HEK293 (cell line): ENCODE results near the gene DMD.
A peak's percentile ranks its signal among the peaks of the same experiment; 100 is the strongest.

Experiments
- CTCF ChIA-PET: fragments of 350-600 bp; formaldehyde crosslinking; extraction: SDS; loops from one replicate; lab custom pipeline; 2021; ENCODE audit warnings: antibody characterized with exemption; lab: Yijun Ruan, JAX
- POLR2A ChIA-PET: fragments of 300-600 bp; formaldehyde crosslinking; extraction: SDS; loops from one replicate; lab custom pipeline; 2020; ENCODE audit warnings: antibody characterized with exemption, inconsistent platforms; lab: Yijun Ruan, JAX
- H3K27ac ChIP-seq: fragments of 200-500 bp; sonication (Bioruptor generic); 2 replicates; pipeline ENCODE4 v1.5.1; 2014; ENCODE audit warnings: low read depth, low read length, control low read depth, inconsistent platforms; ENCODE audit errors: extremely low read depth
- H3K36me3 ChIP-seq, 2 experiments: fragments of 200-500 bp in 1 of 2; sonication (Bioruptor generic) in 1 of 2; 1 replicate in 1 of 2; 2 replicates in 1 of 2; pipeline ENCODE4 v1.5.1; 2014 to 2017; ENCODE audit warnings: inconsistent platforms in 2 of 2, low read length in 2 of 2; ENCODE audit not compliant: control insufficient read depth in 2 of 2, insufficient read depth in 1 of 2
- H3K4me1 ChIP-seq: fragments of 200-500 bp; sonication (Bioruptor generic); 2 replicates; pipeline ENCODE4 v1.5.1; 2014; ENCODE audit warnings: mild to moderate bottlenecking, low read length, inconsistent platforms; ENCODE audit not compliant: control insufficient read depth, insufficient read depth
- H3K4me3 ChIP-seq: 2 replicates; pipeline ENCODE4 v1.5.1; 2011; ENCODE audit warnings: low read depth, mild to moderate bottlenecking, control low read depth, low read length, moderate library complexity
- H3K9me3 ChIP-seq: fragments of 200-500 bp; sonication (Bioruptor generic); 2 replicates; pipeline ENCODE4 v1.5.1; 2014; ENCODE audit warnings: low read depth, low read length, inconsistent platforms; ENCODE audit not compliant: control insufficient read depth, insufficient read depth
- KLF7 ChIP-seq: fragments of 450-650 bp; formaldehyde crosslinking; IDR thresholded peaks from 2 replicates; pipeline ENCODE4 v1.5.1; 2016; ENCODE audit warnings: missing biosample characterization, missing genetic modification characterization, borderline replicate concordance
- MYNN ChIP-seq: fragments of 450-650 bp; formaldehyde crosslinking; IDR thresholded peaks from 2 replicates; pipeline ENCODE4 v1.5.1; 2016; ENCODE audit warnings: missing biosample characterization, missing genetic modification characterization, borderline replicate concordance
- SP2 ChIP-seq: fragments of 450-650 bp; formaldehyde crosslinking; IDR thresholded peaks from 2 replicates; pipeline ENCODE4 v1.5.1; 2016; ENCODE audit warnings: missing biosample characterization, missing genetic modification characterization
- ZNF114 ChIP-seq: fragments of 450-650 bp; formaldehyde crosslinking; IDR thresholded peaks from 2 replicates; pipeline ENCODE4 v1.5.0; 2017; ENCODE audit warnings: missing biosample characterization, missing genetic modification characterization
- ZNF138 ChIP-seq: fragments of 450-650 bp; formaldehyde crosslinking; IDR thresholded peaks from 2 replicates; pipeline ENCODE4 v1.5.1; 2016; ENCODE audit warnings: missing biosample characterization, missing genetic modification characterization, borderline replicate concordance
- ZNF146 ChIP-seq: fragments of 450-650 bp; formaldehyde crosslinking; IDR thresholded peaks from 2 replicates; pipeline ENCODE4 v1.5.1; 2016; ENCODE audit warnings: missing biosample characterization, missing genetic modification characterization
- ZNF19 ChIP-seq: fragments of 450-650 bp; formaldehyde crosslinking; IDR thresholded peaks from 2 replicates; pipeline ENCODE4; 2016; ENCODE audit warnings: missing biosample characterization, missing genetic modification characterization, low read depth
- ZNF223 ChIP-seq: fragments of 450-650 bp; formaldehyde crosslinking; IDR thresholded peaks from 2 replicates; pipeline ENCODE4 v1.5.1; 2016; ENCODE audit warnings: missing biosample characterization, missing genetic modification characterization
- ZNF274 ChIP-seq, 2 experiments: fragments of 200-500 bp in 1 of 2; fragments of 450-650 bp in 1 of 2; sonication (Bioruptor generic) in 1 of 2; formaldehyde crosslinking in 1 of 2; IDR thresholded peaks; 2 replicates each; pipeline versions ENCODE4 v1.5.1 to v1.6.1; 2014 to 2016; ENCODE audit warnings: borderline replicate concordance in 1 of 2, inconsistent platforms in 1 of 2, low read length in 1 of 2, missing biosample characterization in 1 of 2, missing genetic modification characterization in 1 of 2
- ZNF521 ChIP-seq: fragments of 450-650 bp; formaldehyde crosslinking; IDR thresholded peaks from 2 replicates; pipeline ENCODE4 v1.5.1; 2017; ENCODE audit warnings: missing biosample characterization, mild to moderate bottlenecking, missing genetic modification characterization
- ZNF561 ChIP-seq: fragments of 450-650 bp; IDR thresholded peaks from 2 replicates; pipeline ENCODE4 v1.5.1; 2018; ENCODE audit warnings: missing biosample characterization, missing genetic modification characterization, borderline replicate concordance
- ZNF791 ChIP-seq: fragments of 450-650 bp; formaldehyde crosslinking; IDR thresholded peaks from 2 replicates; pipeline ENCODE4 v1.5.1; 2016; ENCODE audit warnings: missing biosample characterization, missing genetic modification characterization
- TF ChIP-seq, protein P1 (sequence below): fragments of 450-650 bp; formaldehyde crosslinking; IDR thresholded peaks from 2 replicates; pipeline ENCODE4 v1.5.1; 2016; ENCODE audit warnings: missing biosample characterization, missing genetic modification characterization
- TF ChIP-seq, protein P2 (sequence below): fragments of 450-650 bp; formaldehyde crosslinking; IDR thresholded peaks from 2 replicates; pipeline ENCODE4 v1.5.1; 2016; ENCODE audit warnings: missing biosample characterization, missing genetic modification characterization, low read depth
- TF ChIP-seq, protein P3 (sequence below): fragments of 450-650 bp; formaldehyde crosslinking; IDR thresholded peaks from 2 replicates; pipeline ENCODE4 v1.5.1; 2016; ENCODE audit warnings: missing biosample characterization, missing genetic modification characterization

The DMD gene

DNA sequence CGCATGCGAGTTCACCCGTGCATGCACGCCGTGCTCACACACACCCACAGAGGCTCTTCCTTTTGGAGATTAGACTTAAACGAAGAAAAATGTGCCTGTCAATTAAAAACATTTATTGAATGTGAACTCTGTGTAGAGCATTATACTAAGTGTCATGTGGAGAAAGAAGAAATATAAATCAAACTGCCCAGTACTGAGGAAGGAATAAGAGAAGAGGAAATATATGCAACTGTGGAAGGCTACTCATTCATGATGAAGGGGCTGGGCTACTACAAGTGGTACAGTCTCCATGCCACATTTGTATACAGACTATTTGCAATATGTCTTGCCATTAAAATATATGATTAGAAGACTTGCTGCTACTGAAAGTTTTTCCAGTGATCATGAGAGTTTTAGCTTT is 714.7 kb downstream of the DMD start (continued):
- TF ChIP-seq, protein P1, sequence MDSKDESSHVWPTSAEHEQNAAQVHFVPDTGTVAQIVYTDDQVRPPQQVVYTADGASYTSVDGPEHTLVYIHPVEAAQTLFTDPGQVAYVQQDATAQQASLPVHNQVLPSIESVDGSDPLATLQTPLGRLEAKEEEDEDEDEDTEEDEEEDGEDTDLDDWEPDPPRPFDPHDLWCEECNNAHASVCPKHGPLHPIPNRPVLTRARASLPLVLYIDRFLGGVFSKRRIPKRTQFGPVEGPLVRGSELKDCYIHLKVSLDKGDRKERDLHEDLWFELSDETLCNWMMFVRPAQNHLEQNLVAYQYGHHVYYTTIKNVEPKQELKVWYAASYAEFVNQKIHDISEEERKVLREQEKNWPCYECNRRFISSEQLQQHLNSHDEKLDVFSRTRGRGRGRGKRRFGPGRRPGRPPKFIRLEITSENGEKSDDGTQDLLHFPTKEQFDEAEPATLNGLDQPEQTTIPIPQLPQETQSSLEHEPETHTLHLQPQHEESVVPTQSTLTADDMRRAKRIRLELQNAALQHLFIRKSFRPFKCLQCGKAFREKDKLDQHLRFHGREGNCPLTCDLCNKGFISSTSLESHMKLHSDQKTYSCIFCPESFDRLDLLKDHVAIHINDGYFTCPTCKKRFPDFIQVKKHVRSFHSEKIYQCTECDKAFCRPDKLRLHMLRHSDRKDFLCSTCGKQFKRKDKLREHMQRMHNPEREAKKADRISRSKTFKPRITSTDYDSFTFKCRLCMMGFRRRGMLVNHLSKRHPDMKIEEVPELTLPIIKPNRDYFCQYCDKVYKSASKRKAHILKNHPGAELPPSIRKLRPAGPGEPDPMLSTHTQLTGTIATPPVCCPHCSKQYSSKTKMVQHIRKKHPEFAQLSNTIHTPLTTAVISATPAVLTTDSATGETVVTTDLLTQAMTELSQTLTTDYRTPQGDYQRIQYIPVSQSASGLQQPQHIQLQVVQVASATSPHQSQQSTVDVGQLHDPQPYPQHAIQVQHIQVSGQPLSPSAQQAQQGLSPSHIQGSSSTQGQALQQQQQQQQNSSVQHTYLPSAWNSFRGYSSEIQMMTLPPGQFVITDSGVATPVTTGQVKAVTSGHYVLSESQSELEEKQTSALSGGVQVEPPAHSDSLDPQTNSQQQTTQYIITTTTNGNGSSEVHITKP (tag by site-specific recombination), result no peak
- no peak for TF ChIP-seq ZNF223
- no peak for TF ChIP-seq ZNF146 (tag by site-specific recombination)
- TF ChIP-seq ZNF274 (IDR thresholded peaks at IDR 0.05; ENCODE audit: low read length), result no peak
- no peak for TF ChIP-seq ZNF274 (tag by site-specific recombination; IDR thresholded peaks at IDR 0.05; ENCODE audit: borderline replicate concordance)
- TF ChIP-seq ZNF114 (tag by site-specific recombination), result no peak
- TF ChIP-seq SP2 (tag by site-specific recombination), result no peak
- no peak for TF ChIP-seq ZNF561 (tag by site-specific recombination)

DNA sequence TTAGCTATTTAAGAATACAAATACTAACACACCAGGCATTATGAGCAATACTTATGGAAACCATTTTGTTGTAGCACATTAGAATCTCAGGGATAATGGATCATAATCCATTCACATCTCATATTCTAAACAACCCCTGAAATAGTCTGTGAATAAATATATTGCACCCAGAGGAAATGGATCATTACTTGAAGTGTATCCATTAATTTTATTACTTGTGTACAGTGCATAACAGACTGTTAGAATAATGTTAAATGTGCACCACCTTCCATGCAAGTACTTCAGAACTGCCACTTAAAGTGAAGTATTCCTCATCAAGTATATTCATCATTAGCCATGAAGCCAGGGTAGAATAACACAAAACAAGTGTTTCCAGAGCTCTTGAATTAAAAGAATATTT is 715.5 kb downstream of the DMD start:
- no peak overlapping the region for H3K27ac ChIP-seq
- H3K36me3 ChIP-seq, result no peaks in the 10 kb centered on the region
- CTCF ChIA-PET, result no interaction called here
- no peak for TF ChIP-seq ZNF19 (tag by site-specific recombination)
- TF ChIP-seq, all 188 proteins: peak for 0
- POLR2A ChIA-PET, result no interaction called here
- Histone ChIP-seq H3K9me3 (no peaks in the 10 kb centered on the region), H3K4me3 (no peak overlapping the region), H3K4me1 (no peaks in the 10 kb centered on the region)

DNA sequence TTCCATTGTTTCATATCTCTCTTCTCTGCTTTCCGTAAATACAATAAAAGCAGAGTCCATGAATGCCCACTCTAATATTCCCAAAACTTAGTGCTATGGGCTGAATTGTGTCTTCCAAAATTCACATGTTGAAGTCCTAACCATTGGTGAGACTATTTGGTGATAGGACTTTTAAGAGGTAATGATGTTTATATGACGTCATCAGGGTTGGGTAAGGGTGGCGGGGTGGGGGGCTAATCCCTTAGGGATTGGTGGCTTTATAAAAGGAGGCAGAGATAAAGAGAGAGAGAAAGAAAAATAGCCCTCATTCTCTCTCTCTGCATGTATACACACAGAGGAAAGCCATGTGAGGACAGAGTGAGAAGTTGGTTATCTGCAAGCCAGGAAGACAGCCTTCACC is 722.2 kb downstream of the DMD start:
- ChIA-PET CTCF (no interaction called here), POLR2A (no interaction called here)
- H3K27ac ChIP-seq, result no peak overlapping the region
- H3K36me3 ChIP-seq, result no peaks in the 10 kb centered on the region
- TF ChIP-seq, protein P2, sequence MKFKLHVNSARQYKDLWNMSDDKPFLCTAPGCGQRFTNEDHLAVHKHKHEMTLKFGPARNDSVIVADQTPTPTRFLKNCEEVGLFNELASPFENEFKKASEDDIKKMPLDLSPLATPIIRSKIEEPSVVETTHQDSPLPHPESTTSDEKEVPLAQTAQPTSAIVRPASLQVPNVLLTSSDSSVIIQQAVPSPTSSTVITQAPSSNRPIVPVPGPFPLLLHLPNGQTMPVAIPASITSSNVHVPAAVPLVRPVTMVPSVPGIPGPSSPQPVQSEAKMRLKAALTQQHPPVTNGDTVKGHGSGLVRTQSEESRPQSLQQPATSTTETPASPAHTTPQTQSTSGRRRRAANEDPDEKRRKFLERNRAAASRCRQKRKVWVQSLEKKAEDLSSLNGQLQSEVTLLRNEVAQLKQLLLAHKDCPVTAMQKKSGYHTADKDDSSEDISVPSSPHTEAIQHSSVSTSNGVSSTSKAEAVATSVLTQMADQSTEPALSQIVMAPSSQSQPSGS (tag by site-specific recombination), result peak; percentile 76
- no peak for TF ChIP-seq ZNF521 (tag by site-specific recombination)
- no peak overlapping the region for H3K4me3 ChIP-seq
- H3K4me1 ChIP-seq, result no peaks in the 10 kb centered on the region
- no peaks in the 10 kb centered on the region for H3K9me3 ChIP-seq

DNA sequence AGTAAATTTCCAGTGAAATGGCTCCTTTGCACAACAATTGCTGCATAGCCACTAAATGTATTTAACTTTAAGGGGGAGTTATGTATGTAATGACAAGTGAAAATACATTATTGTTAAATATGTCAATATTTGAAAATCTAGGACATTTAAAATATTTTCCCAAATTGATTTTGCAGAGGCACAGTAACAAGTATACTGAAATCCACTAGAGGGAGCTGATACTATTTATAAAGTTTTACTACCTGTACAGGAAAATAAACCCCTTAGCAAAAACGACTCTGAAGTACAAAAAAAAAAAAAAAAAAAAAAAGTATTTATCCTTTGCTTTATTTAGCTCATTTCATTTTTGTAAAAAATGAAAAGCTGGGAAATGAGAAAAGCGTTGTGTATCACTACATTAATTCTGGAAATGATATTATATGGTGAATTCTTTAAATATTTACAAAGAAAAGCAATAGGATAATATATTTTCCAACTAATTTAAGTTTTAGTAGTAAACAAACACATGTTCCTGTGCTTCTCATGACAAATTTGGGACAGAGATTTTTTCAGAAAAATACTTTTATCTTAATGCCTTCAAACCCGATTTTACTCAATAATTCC is 727.7 kb downstream of the DMD start:
- ChIA-PET POLR2A (no interaction called here), CTCF (interaction anchor here (0.5 to 2.0 kb wide), 9 partner anchors 11 to 1810 kb away, joined by 3 to 5 read pairs (median 4); no protein-coding TSS in a partner anchor)
- Histone ChIP-seq H3K4me3 (no peak overlapping the region), H3K4me1 (no peaks in the 10 kb centered on the region), H3K36me3 (no peaks in the 10 kb centered on the region), H3K9me3 (no peaks in the 10 kb centered on the region), H3K27ac (no peak overlapping the region)
- TF ChIP-seq ZNF791 (tag by site-specific recombination) (no peak), ZNF138 (tag by site-specific recombination) (no peak), MYNN (no peak), KLF7 (tag by site-specific recombination) (no peak)
- TF ChIP-seq, protein P3, sequence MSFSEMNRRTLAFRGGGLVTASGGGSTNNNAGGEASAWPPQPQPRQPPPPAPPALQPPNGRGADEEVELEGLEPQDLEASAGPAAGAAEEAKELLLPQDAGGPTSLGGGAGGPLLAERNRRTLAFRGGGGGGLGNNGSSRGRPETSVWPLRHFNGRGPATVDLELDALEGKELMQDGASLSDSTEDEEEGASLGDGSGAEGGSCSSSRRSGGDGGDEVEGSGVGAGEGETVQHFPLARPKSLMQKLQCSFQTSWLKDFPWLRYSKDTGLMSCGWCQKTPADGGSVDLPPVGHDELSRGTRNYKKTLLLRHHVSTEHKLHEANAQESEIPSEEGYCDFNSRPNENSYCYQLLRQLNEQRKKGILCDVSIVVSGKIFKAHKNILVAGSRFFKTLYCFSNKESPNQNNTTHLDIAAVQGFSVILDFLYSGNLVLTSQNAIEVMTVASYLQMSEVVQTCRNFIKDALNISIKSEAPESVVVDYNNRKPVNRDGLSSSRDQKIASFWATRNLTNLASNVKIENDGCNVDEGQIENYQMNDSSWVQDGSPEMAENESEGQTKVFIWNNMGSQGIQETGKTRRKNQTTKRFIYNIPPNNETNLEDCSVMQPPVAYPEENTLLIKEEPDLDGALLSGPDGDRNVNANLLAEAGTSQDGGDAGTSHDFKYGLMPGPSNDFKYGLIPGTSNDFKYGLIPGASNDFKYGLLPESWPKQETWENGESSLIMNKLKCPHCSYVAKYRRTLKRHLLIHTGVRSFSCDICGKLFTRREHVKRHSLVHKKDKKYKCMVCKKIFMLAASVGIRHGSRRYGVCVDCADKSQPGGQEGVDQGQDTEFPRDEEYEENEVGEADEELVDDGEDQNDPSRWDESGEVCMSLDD (tag by site-specific recombination), result no peak
